D721Med (cell line): ENCODE data around the gene SPRED2.

Experiments
- DNase-seq: peaks from one replicate; pipeline ENCODE4 v3.0.0; 2011; ENCODE audit warnings: low spot score; ENCODE audit not compliant: insufficient read length
- FAIRE-seq: peaks from 2 replicates; lab custom pipeline; 2011; peaks lifted over from hg19 to GRCh38; lab: Jason Lieb, UNC
- CTCF ChIP-seq: IDR thresholded peaks from 2 replicates; pipeline ENCODE4 v1.5.1; 2012; ENCODE audit warnings: mild to moderate bottlenecking, control low read depth; ENCODE audit not compliant: insufficient read depth; ENCODE audit errors: missing control alignments

SPRED2 gene

GRCh38 chr2:65386989-65387388 is 45.4 kb downstream of the SPRED2 start:
- no peak for TF ChIP-seq CTCF
- FAIRE-seq (no peak), DNase-seq (no peak)

GRCh38 chr2:65386344-65386743 is 46.1 kb downstream of the SPRED2 start:
- no peak for DNase-seq
- no peak for FAIRE-seq
- no peak for TF ChIP-seq CTCF

GRCh38 chr2:65383541-65384488 is 48.6 kb downstream of the SPRED2 start:
- TF ChIP-seq CTCF = no peak
- FAIRE-seq (no peak), DNase-seq (no peak)

GRCh38 chr2:65382776-65383357 is 49.5 kb downstream of the SPRED2 start:
- no peak for TF ChIP-seq CTCF
- no peak for FAIRE-seq
- DNase-seq = no peak

- DNase-seq (no peak), FAIRE-seq (no peak)
- no peak for TF ChIP-seq CTCF
Measured at GRCh38 chr2:65382323-65382722, 50.1 kb downstream of the SPRED2 start.

- no peak for TF ChIP-seq CTCF
- FAIRE-seq (no peak), DNase-seq (no peak)
Measured at GRCh38 chr2:65381607-65382051, 50.8 kb downstream of the SPRED2 start.

- no peak for TF ChIP-seq CTCF
- DNase-seq (no peak), FAIRE-seq (no peak)
Measured at GRCh38 chr2:65380255-65380654, 52.1 kb downstream of the SPRED2 start.
